ENCODE results near the gene INO80D. TPM values are rescaled to one million over a fixed set of nuclear protein-coding genes. Genes with fewer than 3 reads are reported as not detected.

INO80D gene
- total and polyA plus RNA-seq, 8 donors, result 0.46 to 67.1 (median 23.8) TPM

DNA sequence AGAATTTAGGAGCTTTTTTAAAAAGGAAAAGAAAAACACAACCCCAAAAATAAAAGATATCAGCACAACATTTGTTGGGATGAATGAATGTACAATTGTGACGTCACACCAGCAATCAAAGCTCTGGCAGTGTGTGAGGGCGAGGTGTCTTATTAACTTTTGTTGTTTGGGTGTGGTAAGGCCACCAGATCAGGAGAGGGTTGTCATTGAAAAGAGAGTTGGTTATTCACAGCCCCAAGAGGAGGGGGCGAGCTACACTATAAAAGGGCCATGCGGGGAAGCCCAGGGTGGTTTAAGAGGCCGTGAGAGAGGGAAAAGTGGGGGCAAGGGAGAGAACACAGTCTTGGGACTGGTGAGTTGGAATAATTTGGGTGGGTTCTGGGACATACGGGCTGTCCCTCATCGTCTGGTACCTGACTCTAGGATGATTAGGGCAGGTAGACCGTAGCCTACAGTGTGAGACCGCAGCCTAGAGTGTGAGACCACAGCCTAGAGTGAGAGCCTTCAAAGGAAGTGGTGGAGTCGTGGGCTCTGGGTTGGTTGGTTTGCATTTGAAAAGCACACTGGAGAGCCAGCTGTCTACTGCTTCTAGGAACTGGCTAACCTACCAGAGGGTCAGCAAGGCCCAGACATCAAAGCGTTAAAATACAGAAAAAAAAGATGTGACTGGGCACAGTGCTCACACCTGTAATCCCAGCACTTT lies 128.4 kb downstream of the INO80D start:
- DNase-seq, result no peak
- Histone ChIP-seq H3K27ac (no peak overlapping the region), H3K4me1 (peaks cover 0 to 11% (median 0%) of the 10 kb centered on the region in 4 donors), H3K4me3 (no peak overlapping the region), H3K36me3 (no peaks in the 10 kb centered on the region), H3K9me3 (no peaks in the 10 kb centered on the region), H3K27me3 (no peaks in the 10 kb centered on the region)
- intact Hi-C loops (cut with DNase I; ENCODE audit: low total_unique reads), result no loop called here
- TF ChIP-seq, protein P1, sequence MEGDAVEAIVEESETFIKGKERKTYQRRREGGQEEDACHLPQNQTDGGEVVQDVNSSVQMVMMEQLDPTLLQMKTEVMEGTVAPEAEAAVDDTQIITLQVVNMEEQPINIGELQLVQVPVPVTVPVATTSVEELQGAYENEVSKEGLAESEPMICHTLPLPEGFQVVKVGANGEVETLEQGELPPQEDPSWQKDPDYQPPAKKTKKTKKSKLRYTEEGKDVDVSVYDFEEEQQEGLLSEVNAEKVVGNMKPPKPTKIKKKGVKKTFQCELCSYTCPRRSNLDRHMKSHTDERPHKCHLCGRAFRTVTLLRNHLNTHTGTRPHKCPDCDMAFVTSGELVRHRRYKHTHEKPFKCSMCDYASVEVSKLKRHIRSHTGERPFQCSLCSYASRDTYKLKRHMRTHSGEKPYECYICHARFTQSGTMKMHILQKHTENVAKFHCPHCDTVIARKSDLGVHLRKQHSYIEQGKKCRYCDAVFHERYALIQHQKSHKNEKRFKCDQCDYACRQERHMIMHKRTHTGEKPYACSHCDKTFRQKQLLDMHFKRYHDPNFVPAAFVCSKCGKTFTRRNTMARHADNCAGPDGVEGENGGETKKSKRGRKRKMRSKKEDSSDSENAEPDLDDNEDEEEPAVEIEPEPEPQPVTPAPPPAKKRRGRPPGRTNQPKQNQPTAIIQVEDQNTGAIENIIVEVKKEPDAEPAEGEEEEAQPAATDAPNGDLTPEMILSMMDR (IDR thresholded peaks at IDR 0.05), result no peak
- TF ChIP-seq EP300 (IDR thresholded peaks at IDR 0.05) (no peak), POLR2AphosphoS5 (IDR thresholded peaks at IDR 0.05) (no peak), POLR2A (IDR thresholded peaks at IDR 0.05) (no peak)
- 65 to 87% (median 79%) methylated on average over 11 of the region's 11 CpGs for WGBS, 5 donors

GRCh38 chr2:205954707-205955106 lies 131.3 kb downstream of the INO80D start:
- no peak for DNase-seq
- Histone ChIP-seq H3K4me3 (no peak overlapping the region), H3K9me3 (no peaks in the 10 kb centered on the region), H3K36me3 (no peaks in the 10 kb centered on the region), H3K27me3 (no peaks in the 10 kb centered on the region), H3K27ac (no peak overlapping the region), H3K4me1 (peaks cover 0 to 11% (median 0%) of the 10 kb centered on the region in 4 donors)
- intact Hi-C loops (cut with DNase I; ENCODE audit: low total_unique reads), result no loop called here
- TF ChIP-seq, protein P1 (IDR thresholded peaks at IDR 0.05), result no peak
- no peak for TF ChIP-seq EP300 (IDR thresholded peaks at IDR 0.05)
- TF ChIP-seq POLR2A (IDR thresholded peaks at IDR 0.05), result no peak
- no peak for TF ChIP-seq POLR2AphosphoS5 (IDR thresholded peaks at IDR 0.05)
- 66 to 72% (median 70%) methylated on average over 5 of the region's 5 CpGs for WGBS, 5 donors

- Histone ChIP-seq H3K9me3 (no peaks in the 10 kb centered on the region), H3K4me3 (no peak overlapping the region), H3K27me3 (no peaks in the 10 kb centered on the region), H3K4me1 (peaks cover 0 to 25% (median 6%) of the 10 kb centered on the region in 4 donors), H3K36me3 (no peaks in the 10 kb centered on the region), H3K27ac (no peak overlapping the region)
- TF ChIP-seq POLR2AphosphoS5 (IDR thresholded peaks at IDR 0.05), result no peak
- no peak for TF ChIP-seq POLR2A (IDR thresholded peaks at IDR 0.05)
- TF ChIP-seq, protein P1 (IDR thresholded peaks at IDR 0.05), result no peak
- no peak for TF ChIP-seq EP300 (IDR thresholded peaks at IDR 0.05)
- DNase-seq, result no peak
- intact Hi-C loops (cut with DNase I; ENCODE audit: low total_unique reads), result no loop called here
- WGBS, 5 donors, result 95 to 100% (median 97%) methylated on average over 2 of the region's 2 CpGs
Observed at GRCh38 chr2:205952282-205952681, 133.7 kb downstream of the INO80D start.

DNA sequence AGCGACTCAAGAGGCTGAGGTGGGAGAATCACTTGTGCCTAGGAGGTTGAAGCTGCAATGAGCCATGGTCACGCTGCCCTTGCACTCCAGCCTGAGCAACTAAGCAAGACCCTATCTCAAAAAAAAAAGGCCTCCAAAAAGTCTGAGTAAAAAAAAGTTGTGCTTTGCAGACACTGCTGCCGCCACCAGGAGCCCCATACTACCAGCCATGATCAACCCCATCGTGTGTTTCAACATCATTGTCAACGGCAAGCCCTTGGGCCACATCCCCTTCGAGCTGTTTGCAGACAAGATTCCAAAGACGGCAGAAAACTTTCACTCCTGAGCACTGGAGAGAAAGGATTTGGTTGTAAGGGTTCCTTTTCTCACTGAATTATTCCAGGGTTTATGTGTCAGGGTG lies 137.1 kb downstream of the INO80D start:
- H3K36me3 ChIP-seq, result no peaks in the 10 kb centered on the region
- TF ChIP-seq POLR2A (IDR thresholded peaks at IDR 0.05) (no peak), EP300 (IDR thresholded peaks at IDR 0.05) (no peak), POLR2AphosphoS5 (IDR thresholded peaks at IDR 0.05) (no peak)
- TF ChIP-seq, protein P1 (IDR thresholded peaks at IDR 0.05), result no peak
- no peak overlapping the region for H3K4me3 ChIP-seq
- intact Hi-C loops (cut with DNase I; ENCODE audit: low total_unique reads), result no loop called here
- no peaks in the 10 kb centered on the region for H3K9me3 ChIP-seq
- no peak for DNase-seq
- H3K4me1 ChIP-seq, result peaks cover 0 to 30% (median 7%) of the 10 kb centered on the region in 4 donors
- 80 to 86% (median 82%) methylated on average over 7 of the region's 7 CpGs for WGBS, 5 donors
- no peaks in the 10 kb centered on the region for H3K27me3 ChIP-seq
- no peak overlapping the region for H3K27ac ChIP-seq

Measured in stomach (tissue), 9 donors.